ENCODE data around the gene TOX3. TPM values are rescaled to one million over a fixed set of nuclear protein-coding genes. Genes with fewer than 3 reads are reported as not detected.

TOX3 gene
- total RNA-seq, 1 donor = not detected

DNA sequence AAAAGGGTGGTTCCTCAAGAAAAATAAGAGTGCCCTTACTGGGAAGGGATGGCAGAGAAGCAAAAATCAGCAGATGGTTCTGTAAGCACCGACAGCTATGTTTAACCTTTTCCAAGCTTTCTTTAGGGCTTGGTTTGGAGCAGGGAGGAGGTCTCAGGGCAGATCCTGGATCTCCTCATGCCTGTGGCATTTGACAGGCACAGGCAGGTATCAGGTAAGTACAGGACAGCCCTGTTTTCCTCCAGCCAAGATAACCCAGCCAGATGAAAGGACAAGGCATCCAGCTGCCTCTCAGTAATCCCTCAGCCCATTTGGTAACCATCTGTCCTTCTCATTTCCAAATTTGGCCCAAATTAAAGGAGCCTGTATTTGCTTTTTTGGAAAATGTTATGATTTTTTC is 141.5 kb downstream of the TOX3 start:
- DNase-seq (ENCODE audit: low read depth) = no peak
- TF ChIP-seq, protein P1, sequence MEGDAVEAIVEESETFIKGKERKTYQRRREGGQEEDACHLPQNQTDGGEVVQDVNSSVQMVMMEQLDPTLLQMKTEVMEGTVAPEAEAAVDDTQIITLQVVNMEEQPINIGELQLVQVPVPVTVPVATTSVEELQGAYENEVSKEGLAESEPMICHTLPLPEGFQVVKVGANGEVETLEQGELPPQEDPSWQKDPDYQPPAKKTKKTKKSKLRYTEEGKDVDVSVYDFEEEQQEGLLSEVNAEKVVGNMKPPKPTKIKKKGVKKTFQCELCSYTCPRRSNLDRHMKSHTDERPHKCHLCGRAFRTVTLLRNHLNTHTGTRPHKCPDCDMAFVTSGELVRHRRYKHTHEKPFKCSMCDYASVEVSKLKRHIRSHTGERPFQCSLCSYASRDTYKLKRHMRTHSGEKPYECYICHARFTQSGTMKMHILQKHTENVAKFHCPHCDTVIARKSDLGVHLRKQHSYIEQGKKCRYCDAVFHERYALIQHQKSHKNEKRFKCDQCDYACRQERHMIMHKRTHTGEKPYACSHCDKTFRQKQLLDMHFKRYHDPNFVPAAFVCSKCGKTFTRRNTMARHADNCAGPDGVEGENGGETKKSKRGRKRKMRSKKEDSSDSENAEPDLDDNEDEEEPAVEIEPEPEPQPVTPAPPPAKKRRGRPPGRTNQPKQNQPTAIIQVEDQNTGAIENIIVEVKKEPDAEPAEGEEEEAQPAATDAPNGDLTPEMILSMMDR (IDR thresholded peaks at IDR 0.05; ENCODE audit: insufficient read depth, low read depth, low read length) = no peak
- no peak overlapping the region for H3K4me3 ChIP-seq (ENCODE audit: low read depth, low read length)

DNA sequence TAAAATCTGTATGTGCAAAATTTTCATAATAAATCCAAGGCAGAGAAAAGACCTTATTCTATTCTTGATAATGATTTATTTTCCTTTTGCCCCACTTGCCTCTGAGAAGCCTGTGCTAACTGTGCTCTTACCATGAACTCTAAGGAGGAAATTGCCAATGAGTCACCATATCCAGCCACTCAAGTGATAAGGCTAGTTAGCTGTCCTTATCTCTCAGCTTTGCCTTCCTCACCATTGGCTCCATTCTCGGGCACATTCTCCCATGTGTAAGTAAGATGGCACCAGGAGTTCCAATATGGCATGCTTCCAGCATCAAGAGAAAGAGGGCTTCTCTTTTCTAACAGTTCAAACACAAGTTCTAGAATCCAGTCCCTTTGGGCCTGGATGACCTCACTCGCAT is 142.4 kb downstream of the TOX3 start:
- TF ChIP-seq, protein P1 (IDR thresholded peaks at IDR 0.05; ENCODE audit: insufficient read depth, low read depth, low read length) = no peak
- no peak for DNase-seq (ENCODE audit: low read depth)
- no peak overlapping the region for H3K4me3 ChIP-seq (ENCODE audit: low read depth, low read length)

DNA sequence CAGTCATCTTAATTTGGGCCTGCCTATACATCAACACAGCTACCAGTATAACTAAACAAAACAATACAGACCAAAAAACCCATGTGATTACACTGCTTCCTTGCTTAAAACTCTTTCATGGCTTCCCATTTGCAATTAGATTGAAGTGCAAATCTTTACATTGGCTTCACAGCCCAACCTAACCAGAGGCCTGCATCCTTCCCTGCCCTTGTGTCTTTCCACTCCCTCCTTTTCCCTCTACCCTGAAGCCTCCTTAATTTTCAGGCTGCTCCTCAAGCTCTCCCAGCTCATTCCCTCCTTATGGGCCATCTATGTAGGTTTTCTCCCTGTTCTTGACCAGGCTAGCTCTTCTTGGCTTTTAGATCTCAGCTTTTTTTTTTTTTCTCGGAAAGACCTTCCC is 147.8 kb downstream of the TOX3 start:
- no peak for DNase-seq (ENCODE audit: low read depth)
- TF ChIP-seq, protein P1 (IDR thresholded peaks at IDR 0.05; ENCODE audit: insufficient read depth, low read depth, low read length) = no peak
- no peak overlapping the region for H3K4me3 ChIP-seq (ENCODE audit: low read depth, low read length)

DNA sequence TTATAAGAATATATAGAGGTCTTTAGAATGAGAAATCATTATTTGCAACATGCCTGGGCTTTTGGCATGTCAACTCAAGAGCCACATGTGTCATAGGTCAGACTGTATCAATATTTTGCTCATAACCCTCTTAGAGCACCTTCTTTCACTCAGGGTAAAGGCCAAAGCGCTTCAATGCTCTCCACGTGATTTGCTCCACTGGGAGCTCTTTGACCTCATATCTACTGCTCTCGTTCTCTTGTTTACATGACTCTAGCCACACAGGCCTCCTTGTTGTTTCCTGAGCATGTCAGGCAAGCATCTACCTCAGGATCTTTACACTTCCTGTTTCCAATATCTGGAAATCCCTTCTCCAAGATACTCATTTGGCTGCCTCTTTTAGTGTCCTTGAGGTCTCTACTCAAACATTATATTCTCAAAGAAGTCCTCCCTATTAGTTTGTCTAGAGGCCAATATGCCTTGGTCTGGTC is 148.4 kb downstream of the TOX3 start:
- H3K4me3 ChIP-seq (ENCODE audit: low read depth, low read length) = no peak overlapping the region
- TF ChIP-seq, protein P1 (IDR thresholded peaks at IDR 0.05; ENCODE audit: insufficient read depth, low read depth, low read length) = no peak
- DNase-seq (ENCODE audit: low read depth) = no peak

DNA sequence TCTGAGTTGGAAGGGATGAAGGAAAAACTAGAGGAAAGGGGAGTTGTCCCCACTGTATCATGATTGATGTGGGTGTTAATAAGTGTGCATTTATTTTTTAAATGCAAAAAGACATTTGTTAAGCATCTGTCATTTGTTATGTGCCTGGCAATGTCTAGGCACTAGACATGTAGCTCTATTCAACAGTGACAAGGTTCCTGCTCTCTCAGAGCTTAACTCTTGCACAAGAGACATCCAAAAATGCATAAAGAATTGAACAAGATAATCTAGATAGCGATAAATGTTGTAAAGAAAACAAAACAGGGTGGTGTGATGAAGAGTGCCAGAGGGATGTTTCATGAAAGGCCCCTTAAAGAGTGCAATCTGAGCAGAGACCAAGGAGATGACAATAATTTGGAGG is 148.9 kb downstream of the TOX3 start:
- H3K4me3 ChIP-seq (ENCODE audit: low read depth, low read length) = no peak overlapping the region
- no peak for DNase-seq (ENCODE audit: low read depth)
- TF ChIP-seq, protein P1 (IDR thresholded peaks at IDR 0.05; ENCODE audit: insufficient read depth, low read depth, low read length) = no peak

DNA sequence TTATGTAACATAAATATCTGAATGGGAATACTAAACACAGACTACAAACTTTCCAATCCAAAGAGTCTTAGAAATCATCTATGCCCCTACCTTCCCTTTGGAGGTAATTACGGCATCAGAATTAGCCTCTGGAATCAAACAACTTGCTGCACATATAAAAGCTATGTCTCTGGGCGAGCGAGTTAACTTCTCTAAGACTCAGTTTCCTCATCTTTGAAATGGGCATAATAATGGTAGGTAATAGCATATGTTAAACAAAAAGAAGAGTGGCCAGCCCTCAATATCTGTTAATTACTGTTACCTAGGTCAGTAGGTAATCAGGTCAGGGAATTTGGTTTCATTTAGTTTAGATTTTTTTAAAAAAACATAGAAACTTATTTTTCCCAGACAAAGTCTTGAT is 153.5 kb downstream of the TOX3 start:
- DNase-seq (ENCODE audit: low read depth) = no peak
- H3K4me3 ChIP-seq (ENCODE audit: low read depth, low read length) = no peak overlapping the region
- TF ChIP-seq, protein P1 (IDR thresholded peaks at IDR 0.05; ENCODE audit: insufficient read depth, low read depth, low read length) = no peak

DNA sequence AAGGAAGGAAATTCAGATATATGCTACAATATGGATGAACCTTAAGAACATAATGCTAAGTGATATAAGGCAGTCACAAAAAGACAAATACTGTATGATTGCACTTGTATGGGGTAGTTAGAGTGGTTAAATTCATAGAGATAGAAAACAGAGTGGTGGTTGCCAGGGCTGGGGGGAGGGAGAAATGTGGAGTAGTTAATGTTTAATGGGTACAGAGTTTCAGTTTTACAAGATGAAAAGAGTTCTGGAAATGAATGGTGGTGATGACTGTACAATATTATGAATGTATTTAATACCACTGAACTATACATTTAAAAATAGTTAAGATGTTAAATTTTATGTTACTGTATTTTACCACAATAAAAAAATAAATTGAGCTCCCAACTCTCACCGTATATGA is 157.9 kb downstream of the TOX3 start:
- H3K4me3 ChIP-seq (ENCODE audit: low read depth, low read length) = no peak overlapping the region
- TF ChIP-seq, protein P1 (IDR thresholded peaks at IDR 0.05; ENCODE audit: insufficient read depth, low read depth, low read length) = no peak
- DNase-seq (ENCODE audit: low read depth) = no peak

Data from fibroblast of villous mesenchyme (primary cell).